HG03378 (cell line): Measurements from ENCODE around the gene OR6C65.
"Not testable (repeated sequence)": the region's sequence is repeated elsewhere in the genome, so short reads cannot be mapped to it uniquely, and the experiment has no call there.

Source experiments
- ATAC-seq: cut with Tn5 transposase; IDR thresholded peaks from one replicate; pipeline ENCODE4 v1.9.1; 2021; ENCODE audit warnings: mild to moderate bottlenecking, moderate library complexity; ENCODE audit not compliant: unreplicated experiment

Gene OR6C65

DNA sequence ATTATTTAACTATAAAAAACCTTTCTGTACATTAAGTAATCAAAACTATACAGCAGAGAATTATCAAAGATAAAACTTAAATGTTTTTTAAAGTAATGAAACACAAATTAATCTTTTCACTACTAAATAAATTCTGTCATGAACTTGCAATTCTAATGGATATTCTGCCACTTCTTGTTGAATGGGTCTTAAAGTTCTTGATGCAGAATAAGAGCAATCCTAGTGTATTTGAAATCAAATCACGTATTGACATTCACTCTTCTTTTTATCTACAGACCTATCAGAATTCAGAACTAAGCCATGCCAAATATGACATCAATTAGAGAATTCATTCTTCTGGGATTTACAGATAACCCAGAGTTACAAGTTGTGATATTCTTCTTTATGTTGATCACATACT is at the start of gene OR6C65:
TSS of gene OR6C65 (plus strand) at position 301 of the 400 bp plus-strand sequence. CDS start at position 301, 0 bp downstream.
- no peak for ATAC-seq

GRCh38 chr12:55355338-55355737 is 45.0 kb upstream of the OR6C65 start:
- ATAC-seq = not testable (repeated sequence)

GRCh38 chr12:55362675-55363074 is 37.7 kb upstream of the OR6C65 start, which contains the start of gene OR6C75:
TSS of gene OR6C75 (plus strand) at chr12:55362975. CDS start at chr12:55365111, 2,136 bp downstream.
- ATAC-seq = no peak

DNA sequence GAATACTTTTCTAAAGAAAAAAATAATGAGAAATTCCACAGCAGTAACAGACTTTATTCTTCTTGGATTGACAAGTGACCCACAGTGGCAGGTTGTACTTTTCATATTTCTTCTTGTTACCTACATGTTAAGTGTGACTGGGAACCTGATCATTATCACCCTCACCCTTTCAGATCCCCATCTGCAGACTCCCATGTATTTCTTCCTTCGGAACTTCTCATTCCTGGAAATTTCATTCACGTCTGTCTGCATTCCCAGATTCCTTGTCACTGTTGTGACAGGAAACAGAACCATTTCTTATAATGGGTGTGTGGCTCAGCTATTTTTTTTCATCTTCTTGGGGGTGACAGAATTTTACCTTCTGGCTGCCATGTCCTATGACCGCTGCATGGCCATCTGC is 35.2 kb upstream of the OR6C65 start:
- ATAC-seq = no peak

DNA sequence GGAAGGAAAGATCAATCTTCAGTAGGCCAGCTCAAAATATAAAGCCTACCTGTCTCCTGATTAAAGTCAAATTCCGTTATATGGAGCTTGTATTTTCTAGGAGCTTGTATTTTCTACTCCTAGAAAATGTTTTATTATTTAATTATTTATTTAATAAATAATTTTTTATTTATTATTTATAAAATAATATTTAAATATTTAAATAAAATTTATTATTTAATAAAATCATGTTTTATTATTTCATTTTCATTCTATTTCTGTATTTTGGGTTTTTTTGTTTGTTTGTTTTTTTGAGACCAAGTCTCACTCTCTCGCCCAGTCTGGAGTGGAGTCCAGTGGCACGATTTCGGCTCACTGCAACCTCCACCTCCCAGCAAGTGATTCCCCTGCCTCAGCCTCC is 27.8 kb upstream of the OR6C65 start:
- no peak for ATAC-seq

GRCh38 chr12:55385891-55386290 is 14.4 kb upstream of the OR6C65 start:
- no peak for ATAC-seq

- no peak for ATAC-seq
These were observed 8.1 kb upstream of the OR6C65 start for GRCh38 chr12:55392032-55392795.

GRCh38 chr12:55396326-55396725 is 4.0 kb upstream of the OR6C65 start:
- ATAC-seq = no peak

- no peak for ATAC-seq
These were observed 7.5 kb downstream of the OR6C65 start for GRCh38 chr12:55407866-55408265.

GRCh38 chr12:55409133-55409532 is 8.8 kb downstream of the OR6C65 start:
- ATAC-seq = not testable (repeated sequence)

DNA sequence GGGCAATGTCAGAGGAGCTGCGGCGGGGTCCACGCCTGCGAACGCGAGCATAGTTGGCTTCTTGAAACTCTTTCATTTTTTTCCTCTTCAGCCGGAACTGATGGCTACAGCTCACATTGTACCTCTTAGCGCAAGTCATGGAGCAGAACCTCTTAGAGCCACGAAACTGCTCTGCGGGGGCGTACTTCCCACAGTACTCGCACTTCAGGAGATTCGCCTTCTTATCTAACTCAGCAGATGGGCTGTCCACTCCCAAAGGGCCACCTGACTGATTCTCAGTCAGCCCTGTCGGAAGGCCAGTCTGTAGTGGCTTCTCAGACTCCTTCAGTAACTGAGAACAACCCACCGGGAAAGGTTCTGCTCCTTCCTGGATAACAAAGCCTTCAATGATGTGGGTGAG is 11.8 kb downstream of the OR6C65 start:
- ATAC-seq = not testable (repeated sequence)

DNA sequence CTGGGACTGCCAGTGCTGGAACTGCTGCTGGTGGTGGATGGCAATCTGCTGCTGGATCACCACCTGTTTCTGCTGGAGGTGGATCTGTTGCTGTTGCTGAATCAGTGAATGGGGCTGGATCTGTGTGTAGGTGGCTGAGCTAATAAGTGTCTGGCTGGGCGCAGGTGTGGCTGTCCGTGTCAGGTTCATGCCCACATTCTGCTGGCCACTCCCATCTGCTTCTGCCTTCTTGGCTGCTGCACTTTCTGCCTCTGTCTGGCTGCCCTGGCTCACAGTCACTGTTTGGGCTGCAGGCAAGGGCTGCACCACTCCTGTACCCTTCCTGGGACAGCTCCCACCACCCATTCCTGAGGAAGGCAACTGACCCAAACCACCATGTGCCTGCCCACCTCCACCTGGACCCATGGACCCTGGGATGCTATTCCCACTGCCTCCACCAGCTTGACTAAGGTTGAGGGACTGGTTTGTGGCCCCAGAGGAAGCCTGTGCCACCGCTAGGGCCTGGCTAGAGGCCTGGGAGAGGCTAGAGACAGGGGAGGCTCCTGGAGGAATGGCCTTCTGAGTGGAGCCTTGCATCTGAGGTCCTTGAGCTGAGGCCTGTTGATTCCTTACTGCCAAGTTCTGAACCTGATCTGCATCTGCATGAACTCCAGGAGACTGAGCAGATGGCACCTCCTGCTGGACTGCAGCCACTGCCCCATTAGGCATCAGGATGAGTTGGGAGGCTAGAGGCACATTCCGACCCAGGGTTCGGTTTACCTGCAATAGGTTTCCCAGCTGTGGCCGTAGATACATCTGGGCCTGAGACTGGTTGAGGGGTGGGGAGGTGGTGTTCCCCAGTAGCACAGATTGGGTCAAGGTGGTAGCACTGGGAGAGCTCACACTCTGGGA is 13.4 kb downstream of the OR6C65 start:
- ATAC-seq = not testable (repeated sequence)

DNA sequence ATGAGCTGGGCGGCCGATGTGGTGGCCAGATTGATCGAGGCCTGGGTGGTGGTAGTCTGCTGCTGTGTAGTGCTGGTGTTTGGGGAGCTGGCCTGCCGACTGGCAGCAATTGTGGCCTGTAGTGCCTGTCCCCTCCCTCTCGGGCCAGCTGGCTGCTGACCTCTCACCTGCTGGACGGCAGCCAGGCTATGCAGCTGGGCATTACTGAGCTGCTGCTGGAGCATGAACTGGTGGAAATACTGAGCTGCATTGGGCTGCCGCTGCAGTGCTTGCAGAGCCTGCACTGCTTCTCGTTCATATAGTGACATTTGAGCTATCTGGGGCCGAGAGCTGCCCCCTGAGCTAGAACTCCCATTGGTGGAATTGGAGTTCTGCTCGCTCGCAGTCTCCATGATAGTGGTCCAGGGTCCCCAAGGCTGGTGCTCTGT is 14.1 kb downstream of the OR6C65 start:
- ATAC-seq = not testable (repeated sequence)

DNA sequence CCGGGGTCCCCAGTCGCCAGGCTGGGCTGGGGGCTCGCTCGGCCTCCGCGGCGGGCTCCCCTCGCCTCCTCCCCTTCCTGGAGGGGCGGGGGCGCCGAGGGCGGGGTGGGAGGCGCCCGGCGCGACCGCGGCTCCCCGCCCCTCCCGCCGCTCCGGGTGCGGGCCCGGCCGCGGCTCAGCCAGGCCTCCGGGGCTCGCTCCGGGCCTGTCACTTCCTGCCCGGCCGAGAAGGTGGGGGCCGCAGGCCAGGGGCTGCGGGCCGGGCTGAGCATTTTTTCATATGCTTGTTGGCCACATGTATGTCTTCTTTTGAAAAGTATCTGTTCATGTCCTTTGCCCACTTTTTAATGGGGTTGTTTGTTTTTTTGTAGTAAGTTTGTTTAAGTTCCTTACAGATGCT is 14.6 kb downstream of the OR6C65 start:
- not testable (repeated sequence) for ATAC-seq

DNA sequence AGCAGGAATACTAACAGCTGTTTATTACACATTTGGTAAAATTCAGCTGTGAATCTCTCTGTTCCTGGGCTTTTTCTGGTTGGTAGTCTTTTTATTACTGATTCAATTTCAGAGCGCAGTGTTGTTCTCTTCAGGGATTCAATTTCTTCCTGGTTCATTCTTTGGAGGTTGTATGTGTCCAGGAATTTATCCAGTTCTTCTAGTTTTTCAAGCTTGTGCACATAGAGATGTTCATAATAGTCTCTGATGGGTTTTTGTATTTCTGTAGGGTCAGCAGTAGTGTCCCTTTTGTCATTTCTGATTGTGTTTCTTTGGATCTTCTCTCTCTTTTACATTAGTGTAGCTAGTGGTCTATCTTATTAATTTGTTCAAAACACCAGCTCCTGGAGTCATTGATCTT is 16.6 kb downstream of the OR6C65 start:
- no peak for ATAC-seq

- ATAC-seq = no peak
These were observed 20.1 kb downstream of the OR6C65 start for GRCh38 chr12:55420307-55420962.

GRCh38 chr12:55425954-55426353 is 25.6 kb downstream of the OR6C65 start, which contains the start of gene OR6C76:
TSS of gene OR6C76 (plus strand) at chr12:55426254. CDS start at chr12:55426254, 0 bp downstream.
- ATAC-seq = no peak

DNA sequence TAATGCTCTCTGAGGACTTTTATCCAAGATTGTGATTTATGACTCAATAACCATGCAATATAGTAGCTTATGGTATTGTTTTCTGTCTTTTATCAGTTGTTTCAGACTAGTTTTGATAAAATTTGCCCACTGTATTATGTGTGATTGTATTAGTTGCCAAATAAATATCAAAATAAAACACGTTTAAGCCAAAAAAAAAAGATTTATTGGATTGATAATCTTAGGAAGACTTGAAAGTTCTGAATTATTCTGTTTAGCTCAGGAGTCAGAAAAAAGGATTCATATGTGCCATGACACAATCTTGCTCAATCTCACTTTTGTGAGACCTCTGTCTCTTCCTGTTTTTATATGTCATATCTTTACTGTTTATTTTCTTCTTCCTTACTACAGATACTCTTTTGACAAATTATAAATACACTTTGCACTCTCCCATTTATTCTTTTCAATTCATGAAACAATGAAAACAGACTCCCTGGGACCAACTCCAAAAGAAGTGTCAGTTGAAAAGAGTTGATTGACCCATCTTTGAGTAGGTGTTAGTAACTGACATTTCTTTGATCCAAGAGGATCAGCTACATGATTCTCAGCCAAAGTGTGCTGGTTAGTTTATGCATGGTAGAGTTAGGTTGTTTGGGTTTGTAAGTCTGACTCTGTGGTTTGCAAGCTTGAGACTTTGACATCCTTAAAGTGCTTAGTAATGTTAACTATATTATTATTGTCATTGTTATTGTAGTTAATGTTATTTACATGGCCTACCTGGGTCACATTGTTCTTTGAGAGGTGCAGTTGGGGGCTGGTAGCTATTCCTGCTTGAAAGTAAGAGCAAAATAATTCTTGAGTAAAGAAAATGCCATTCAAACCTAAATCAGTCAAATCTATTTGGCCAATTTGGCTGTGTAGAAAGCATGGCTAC is 28.3 kb downstream of the OR6C65 start:
- no peak for ATAC-seq

DNA sequence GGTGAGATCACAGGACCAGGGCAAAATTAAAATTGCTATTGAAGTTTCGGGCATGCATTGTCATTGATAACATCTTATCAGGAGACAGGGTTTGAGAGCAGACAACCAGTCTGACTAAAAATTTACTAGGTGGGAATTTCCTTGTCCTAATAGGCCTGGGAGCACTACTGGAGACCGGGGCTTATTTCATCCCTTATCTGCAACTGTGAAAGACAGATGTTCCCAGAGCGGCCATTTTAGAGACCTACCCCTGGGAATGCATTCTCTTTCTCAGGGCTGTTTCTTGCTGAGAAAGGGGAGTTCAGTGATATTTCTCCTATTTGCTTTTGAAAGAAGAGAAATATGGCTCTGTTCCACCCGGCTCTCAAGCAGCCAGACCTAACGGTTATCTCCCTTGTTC is 40.9 kb downstream of the OR6C65 start:
- ATAC-seq = not testable (repeated sequence)

DNA sequence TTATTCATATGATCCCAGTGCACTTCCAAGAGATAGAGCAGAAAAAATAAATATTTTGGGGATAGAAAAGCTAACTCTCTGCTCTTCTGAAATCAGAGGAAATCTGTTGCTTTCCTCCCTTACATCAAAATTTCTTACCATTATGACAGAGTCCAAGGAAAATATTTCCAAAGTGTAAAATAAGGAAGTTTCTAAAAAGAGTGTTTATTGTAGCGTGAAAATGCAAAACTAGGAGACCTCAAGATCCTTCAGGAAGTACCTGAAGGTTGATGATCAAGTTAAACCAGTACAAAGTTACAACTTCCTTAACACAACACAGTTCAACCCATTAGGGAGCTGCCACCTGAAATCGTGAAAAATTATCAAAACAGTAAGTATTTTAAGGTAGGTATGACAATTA is 43.4 kb downstream of the OR6C65 start, which contains the start of gene OR6C2:
TSS of gene OR6C2 (plus strand) at position 301 of the 400 bp plus-strand sequence. CDS start 8,138 bp downstream, outside the sequence.
- ATAC-seq = no peak
